ENCODE measurements around the gene PGAP2. TPM values are rescaled to one million over a fixed set of nuclear protein-coding genes. Genes with fewer than 3 reads are reported as not detected.

Gene PGAP2
- total RNA-seq, 2 experiments from 2014 or later = 27.4 to 30.2 TPM

GRCh38 chr11:3867209-3868091 lies 59.1 kb downstream of the PGAP2 start:
- Mint-ChIP-seq H3K27me3 (no peaks in the 10 kb centered on the region), H3K27ac (peak overlapping the region; percentile 87), H3K4me3 (no peak overlapping the region), H3K4me1 (ENCODE audit: low read depth) (peaks cover 71% of the 10 kb centered on the region), H3K9me3 (no peaks in the 10 kb centered on the region), H3K36me3 (peaks cover 3% of the 10 kb centered on the region)
- intact Hi-C loops (cut with micrococcal nuclease) = loop anchor here (1.0 kb wide), 2 partner anchors 8 to 38 kb away; no protein-coding TSS in a partner anchor
- DNase-seq = peak; percentile 68
- CTCF ChIA-PET = interaction anchor here (1.0 to 6.8 kb wide), 9 partner anchors 9 to 320 kb away, joined by 3 to 58 read pairs (median 6); partner anchors contain the start of genes RHOG and STIM1
- POLR2A ChIA-PET = interaction anchor here (2.5 kb wide), 1 partner anchor 12 kb away, joined by 14 read pairs; the partner anchor contains the start of gene STIM1

- DNase-seq = no peak
- intact Hi-C loops (cut with micrococcal nuclease) = no loop called here
- no peaks in the 10 kb centered on the region for H3K9me3 Mint-ChIP-seq
- CTCF ChIA-PET = interaction anchor here (1.4 to 2.2 kb wide), 3 partner anchors 19 to 199 kb away, joined by 5 to 11 read pairs (median 7); partner anchors contain the start of gene STIM1
- H3K4me1 Mint-ChIP-seq (ENCODE audit: low read depth) = peaks cover 66% of the 10 kb centered on the region
- no peak overlapping the region for H3K4me3 Mint-ChIP-seq
- no peaks in the 10 kb centered on the region for H3K27me3 Mint-ChIP-seq
- POLR2A ChIA-PET = no interaction called here
- H3K27ac Mint-ChIP-seq = no peak overlapping the region
- peaks cover 2% of the 10 kb centered on the region for H3K36me3 Mint-ChIP-seq
Measured at GRCh38 chr11:3873712-3874349, 65.5 kb downstream of the PGAP2 start.

Other genes starting within 250 kb of the PGAP2 start
- gene ART5, start 166.6 kb upstream of the PGAP2 start, total RNA-seq = not detected
- not detected for gene ART1, start 163.4 kb upstream of the PGAP2 start, total RNA-seq
- 1 to 10 TPM in 1 of 2 experiments, under 1 TPM in 1; 0.57 to 1.0 TPM for gene CHRNA10, start 137.2 kb upstream of the PGAP2 start, total RNA-seq
- 100 to 1,000 TPM in 1 of 2 experiments, 10 to 100 TPM in 1; 90.6 to 104 TPM for gene NUP98, start 11.0 kb upstream of the PGAP2 start, total RNA-seq
- 100 to 1,000 TPM; 181 to 186 TPM for gene RHOG, start 32.4 kb downstream of the PGAP2 start, total RNA-seq
- 10 to 100 TPM; 55.9 to 61.1 TPM for gene STIM1, start 47.1 kb downstream of the PGAP2 start, total RNA-seq

Data from activated CD4-positive, alpha-beta memory T cell treated with anti-CD3 and anti-CD28 coated beads for 36 hours (primary cell).